HG03469 (cell line): Measurements from ENCODE around the gene FNDC3A.
"Not testable (repeated sequence)": the region's sequence is repeated elsewhere in the genome, so short reads cannot be mapped to it uniquely, and the experiment has no call there.

Experiments
- ATAC-seq: cut with Tn5 transposase; IDR thresholded peaks from one replicate; pipeline ENCODE4 v1.9.1; 2021; ENCODE audit warnings: mild to moderate bottlenecking, moderate library complexity, moderate number of reproducible peaks; ENCODE audit not compliant: unreplicated experiment

FNDC3A gene

GRCh38 chr13:49125964-49126524, 150.3 kb downstream of the FNDC3A start:
- no peak for ATAC-seq

- no peak for ATAC-seq
Measured at GRCh38 chr13:49132479-49133002, 156.8 kb downstream of the FNDC3A start.

- ATAC-seq: no peak
Measured at GRCh38 chr13:49134305-49134704, 158.6 kb downstream of the FNDC3A start.

- not testable (repeated sequence) for ATAC-seq
Measured at GRCh38 chr13:49137138-49137643, 161.5 kb downstream of the FNDC3A start.

GRCh38 chr13:49140910-49141611, 165.3 kb downstream of the FNDC3A start:
- ATAC-seq: no peak

- no peak for ATAC-seq
Measured at GRCh38 chr13:49146950-49147355, 171.2 kb downstream of the FNDC3A start.

- no peak for ATAC-seq
Measured at GRCh38 chr13:49148405-49148804, 172.7 kb downstream of the FNDC3A start.

DNA sequence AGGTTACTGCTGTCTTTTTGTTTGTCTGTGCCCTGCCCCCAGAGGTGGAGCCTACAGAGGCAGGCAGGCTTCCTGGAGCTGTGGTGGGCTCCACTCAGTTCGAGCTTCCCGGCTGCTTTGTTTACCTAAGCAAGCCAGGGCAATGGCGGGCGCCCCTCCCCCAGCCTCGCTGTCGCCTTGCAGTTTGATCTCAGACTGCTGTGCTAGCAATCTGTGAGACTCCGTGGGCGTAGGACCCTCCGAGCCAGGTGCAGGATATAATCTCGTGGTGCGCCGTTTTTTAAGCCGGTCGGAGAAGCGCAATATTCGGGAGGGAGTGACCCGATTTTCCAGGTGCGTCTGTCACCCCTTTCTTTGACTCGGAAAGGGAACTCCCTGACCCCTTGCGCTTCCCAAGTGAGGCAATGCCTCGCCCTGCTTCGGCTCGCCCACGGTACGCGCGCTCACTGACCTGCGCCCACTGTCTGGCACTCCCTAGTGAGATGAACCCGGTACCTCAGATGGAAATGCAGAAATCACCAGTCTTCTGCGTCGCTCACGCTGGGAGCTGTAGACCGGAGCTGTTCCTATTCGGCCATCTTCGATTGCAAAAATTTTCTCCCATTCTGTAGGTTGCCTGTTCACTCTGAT, 182.4 kb downstream of the FNDC3A start:
- ATAC-seq: not testable (repeated sequence)

GRCh38 chr13:49163162-49163561, 187.4 kb downstream of the FNDC3A start:
- not testable (repeated sequence) for ATAC-seq

DNA sequence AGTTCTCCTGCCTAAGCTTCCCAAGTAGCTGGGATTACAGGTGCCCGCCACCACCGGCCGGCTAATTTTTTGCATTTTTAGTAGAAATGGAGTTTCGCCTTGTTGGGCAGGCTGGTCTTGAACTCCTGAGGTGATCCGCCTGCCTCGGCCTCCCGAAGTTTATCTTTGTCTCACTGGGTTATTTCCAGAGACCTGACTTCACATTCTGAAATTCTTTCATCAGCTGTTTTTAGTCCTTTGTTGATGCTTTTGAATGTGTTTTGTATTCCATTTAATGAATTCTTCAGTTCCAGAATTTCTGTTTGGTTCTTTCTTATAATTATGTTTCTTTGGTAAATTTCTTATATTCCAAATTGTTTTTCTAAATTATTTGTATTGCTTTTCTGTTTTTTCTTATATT, 189.0 kb downstream of the FNDC3A start:
- no peak for ATAC-seq

DNA sequence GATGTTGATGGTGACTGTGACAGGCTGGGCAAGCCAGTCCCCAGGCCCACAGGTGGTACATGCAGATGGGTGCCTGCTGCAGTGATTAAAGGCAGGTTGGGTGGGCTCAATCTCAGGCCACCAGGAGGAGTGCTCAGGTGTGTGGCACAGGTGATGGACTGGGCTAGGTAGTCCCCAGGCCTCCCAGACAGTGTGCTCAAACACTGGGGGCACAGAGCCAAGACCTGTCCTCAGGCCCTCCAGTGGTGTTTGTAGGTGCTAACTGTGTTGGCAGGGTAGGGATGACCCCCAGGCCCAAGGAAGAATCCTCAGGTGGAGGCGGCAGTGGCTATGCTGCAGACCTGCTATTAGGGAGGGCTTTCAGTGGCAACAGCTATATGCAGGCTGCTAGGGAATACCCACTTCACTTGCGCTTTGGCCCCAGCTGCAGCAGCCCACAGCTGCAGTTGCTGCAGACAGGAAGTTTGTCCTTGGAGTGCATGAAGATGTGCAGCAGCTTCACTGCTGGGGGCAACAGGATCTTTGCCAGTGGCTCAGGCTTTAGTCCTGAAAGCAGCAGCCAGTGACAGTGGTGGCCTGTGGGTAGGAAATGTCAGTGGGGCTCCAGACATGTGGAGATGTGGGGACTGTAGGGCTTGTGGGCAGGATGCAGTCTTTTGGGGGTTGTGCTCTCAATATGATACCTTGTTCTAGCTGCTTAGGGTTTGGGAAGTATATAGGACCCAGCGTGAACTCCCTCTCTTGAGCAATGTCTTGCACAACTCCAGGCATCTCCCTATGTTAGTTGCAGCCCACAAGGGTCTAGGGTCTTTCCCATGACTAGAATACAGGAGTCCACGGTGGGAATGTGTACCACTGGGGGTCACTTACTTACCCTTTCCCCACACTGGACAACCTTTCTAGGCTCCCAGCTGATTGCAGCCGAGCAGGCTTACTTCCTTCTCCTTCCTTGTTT, 190.4 kb downstream of the FNDC3A start:
- no peak for ATAC-seq

GRCh38 chr13:49171359-49171758, 195.6 kb downstream of the FNDC3A start:
- ATAC-seq: no peak

GRCh38 chr13:49183672-49184325, 208.1 kb downstream of the FNDC3A start:
- no peak for ATAC-seq

DNA sequence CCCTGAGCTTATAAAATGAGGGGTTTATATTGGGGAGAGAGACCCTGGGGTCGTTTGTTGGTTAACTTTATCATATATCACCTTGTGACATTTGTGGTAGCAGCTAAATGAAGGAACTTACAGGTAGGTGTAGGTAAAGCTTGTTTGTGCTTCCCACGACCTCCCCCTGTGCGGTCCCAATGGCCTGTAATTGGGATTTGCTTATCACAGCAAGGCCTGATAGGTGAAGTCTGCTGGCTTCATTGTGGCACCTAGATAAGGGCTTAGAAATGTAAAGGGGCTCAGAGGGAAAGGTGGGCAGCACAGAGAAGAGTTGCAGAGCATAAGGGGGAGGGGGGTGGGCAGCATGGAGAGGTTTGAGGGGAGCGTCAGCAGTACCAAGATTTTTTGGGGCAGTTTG, 208.9 kb downstream of the FNDC3A start:
- ATAC-seq: no peak

- no peak for ATAC-seq
Measured at GRCh38 chr13:49185264-49185663, 209.6 kb downstream of the FNDC3A start.

DNA sequence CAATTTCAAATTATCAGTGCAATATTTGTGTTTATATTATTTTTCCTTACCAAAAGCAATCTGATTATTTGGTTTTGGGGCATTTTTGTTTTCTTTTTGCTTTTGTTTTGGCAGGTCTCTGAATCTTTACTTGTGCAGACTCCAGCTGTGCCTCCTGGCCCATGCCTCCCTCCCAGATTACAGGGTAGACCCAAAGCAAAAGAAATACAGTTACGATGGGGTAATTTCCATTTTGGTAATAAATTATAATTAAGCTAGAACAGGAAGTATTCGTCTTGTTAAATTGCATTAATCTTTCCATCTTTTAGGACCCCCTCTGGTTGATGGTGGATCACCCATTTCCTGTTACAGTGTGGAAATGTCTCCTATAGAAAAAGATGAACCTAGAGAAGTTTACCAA, 215.2 kb downstream of the FNDC3A start:
- ATAC-seq: no peak

DNA sequence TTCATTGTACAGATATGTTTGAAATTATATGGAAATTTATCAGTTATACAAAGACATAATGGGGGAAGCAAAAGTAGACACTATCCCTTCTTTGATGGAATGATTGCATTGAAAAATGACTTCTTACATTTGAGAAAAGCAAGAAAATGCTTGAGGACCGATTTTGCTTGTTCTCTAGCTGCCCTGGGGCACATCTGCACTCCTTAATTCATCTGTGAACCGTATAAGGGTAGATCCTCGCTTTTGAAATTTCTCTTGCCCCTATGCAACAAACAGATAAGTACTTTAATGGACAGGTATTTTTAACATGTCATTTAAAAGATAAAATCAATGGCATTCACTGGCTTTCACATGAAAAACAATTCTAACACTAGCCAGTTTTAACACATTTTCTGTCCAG, 230.9 kb downstream of the FNDC3A start:
- ATAC-seq: no peak

DNA sequence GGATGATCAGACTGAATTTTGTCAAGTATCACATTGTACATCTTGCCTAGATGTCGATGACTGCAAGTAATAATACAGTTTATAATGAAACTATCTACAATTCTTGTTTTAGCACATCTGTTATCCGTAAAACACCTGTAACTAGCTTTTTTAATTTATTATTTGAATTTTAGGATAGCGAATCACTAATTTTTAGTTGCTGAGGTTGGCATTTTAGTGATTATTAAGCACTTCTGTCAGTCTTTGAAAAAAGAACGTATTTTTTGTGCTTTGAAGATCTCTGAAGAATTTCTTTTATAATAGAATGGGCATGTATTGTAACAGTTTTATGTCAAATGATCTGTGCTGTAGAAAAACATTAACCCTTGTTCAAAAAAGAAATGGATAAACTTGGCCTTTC, 232.9 kb downstream of the FNDC3A start:
- ATAC-seq: no peak

- no peak for ATAC-seq
Measured at GRCh38 chr13:49210114-49210513, 234.4 kb downstream of the FNDC3A start.

DNA sequence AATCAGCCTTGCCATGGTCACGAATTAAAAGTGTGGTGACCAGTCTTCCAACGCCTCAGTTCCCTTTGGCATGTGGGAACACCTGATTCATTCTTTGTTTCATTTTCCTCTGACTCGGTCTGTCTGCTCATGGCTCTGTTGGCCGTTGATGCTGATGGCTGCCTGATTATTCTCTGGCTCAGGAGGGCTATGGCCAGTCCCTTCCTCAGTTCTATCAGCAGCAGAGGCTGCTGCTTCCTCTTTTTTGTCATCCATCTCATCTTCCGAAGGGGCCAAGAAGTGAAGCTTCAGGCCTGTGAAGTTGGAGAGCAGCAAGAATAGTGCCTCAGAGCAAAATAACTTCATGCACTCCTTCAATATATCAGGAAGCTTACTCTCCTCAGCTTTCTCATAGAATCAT, 235.0 kb downstream of the FNDC3A start:
- ATAC-seq: no peak
